ENCODE measurements around the gene KLK10. TPM values are rescaled to one million over a fixed set of nuclear protein-coding genes. Genes with fewer than 3 reads are reported as not detected.

The KLK10 gene
- total RNA-seq, 1 experiment from 2014 or later = 33.6 TPM

DNA sequence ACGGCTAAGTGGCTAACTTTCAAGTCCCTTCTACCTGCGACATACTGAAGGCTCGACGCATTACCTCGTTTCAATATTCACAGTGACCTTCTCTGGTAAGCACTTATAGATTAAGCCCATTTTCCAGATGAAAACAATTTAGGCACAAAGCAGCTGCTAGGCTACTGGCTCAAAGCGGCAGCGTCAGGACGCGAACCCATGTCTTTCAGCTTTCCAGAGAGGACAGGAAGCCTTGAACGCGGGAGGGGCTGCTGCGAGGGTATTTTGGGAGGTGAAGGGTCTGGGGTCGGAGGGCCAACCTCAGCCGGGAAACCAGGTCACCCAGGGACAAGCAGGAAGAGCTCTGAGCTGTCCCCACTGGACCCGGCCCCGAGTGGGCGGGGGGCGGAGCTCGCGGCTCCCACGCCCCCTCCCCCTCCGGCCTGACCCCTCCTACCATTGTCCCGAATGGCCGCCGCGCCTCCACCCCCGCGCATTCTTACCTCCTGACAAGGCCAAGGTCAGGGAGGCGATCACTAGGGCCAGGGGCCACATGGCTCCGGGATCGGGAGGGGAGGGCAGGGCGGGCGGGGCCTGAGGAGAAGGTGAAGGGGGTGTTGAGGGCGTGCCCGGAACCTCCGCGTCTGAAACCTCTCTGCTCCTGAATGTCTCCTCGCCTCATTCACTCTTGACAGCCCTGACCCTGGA lies 45.2 kb upstream of the KLK10 start, which contains the start of gene KLK13:
Gene KLK13, minus strand, starts transcription at position 559 of the 687 bp plus-strand sequence. Its CDS starts 25 bp downstream, at position 534.
- ATAC-seq = peak; percentile 91
- H3K4me3 ChIP-seq (replicated peaks in 1 of 2; ENCODE audit: low read depth in 1 of 2, low read length in 2 of 2) = peak within 1 kb of the TSS; percentile 41 to 47
- DNase-seq (ENCODE audit: low read depth, low spot score) = peak; percentile 7

More for the DNA sequence above, 45.2 kb upstream of the KLK10 start, which contains the start of gene KLK13:
- POLR2A ChIA-PET = interaction anchor here (0.8 kb wide), 1 partner anchor 48 kb away, joined by 3 read pairs; no protein-coding TSS in a partner anchor
- Histone ChIP-seq H3K9me2 (ENCODE audit: insufficient read depth) (no peaks in the 10 kb centered on the region), H3K36me3 (ENCODE audit: control insufficient read depth in 1 of 2, insufficient read depth in 2 of 2, low read length in 2 of 2) (no peaks in the 10 kb centered on the region), H3K9me3 (ENCODE audit: control insufficient read depth in 1 of 2, insufficient read depth in 1 of 2, low read depth in 1 of 2, low read length in 2 of 2) (no peaks in the 10 kb centered on the region), H3K27me3 (ENCODE audit: insufficient read depth, low read length) (no peaks in the 10 kb centered on the region), H3K9ac (ENCODE audit: low read length) (peak within 1 kb of the TSS; percentile 37), H4K20me1 (ENCODE audit: insufficient read depth) (no peaks in the 10 kb centered on the region), H2AFZ (ENCODE audit: low read depth, low read length, poor library complexity, severe bottlenecking) (peak within 1 kb of the TSS; percentile 83), H3K27ac (ENCODE audit: low read depth, low read length) (peak within 1 kb of the TSS; percentile 43; the same call in 1 of the 2 replicates), H3K4me2 (ENCODE audit: low read length) (peak within 1 kb of the TSS; percentile 74), H3K4me1 (ENCODE audit: control insufficient read depth in 1 of 2, insufficient read depth in 2 of 2, low read length in 2 of 2) (peaks cover 9 to 28% of the 10 kb centered on the region in 2 experiments), H3K79me2 (ENCODE audit: insufficient read depth, low read length) (no peaks in the 10 kb centered on the region)
- RAD21 ChIA-PET (ENCODE audit: low non-redundant PET in 1 of 2, low total read pairs in 2 of 2, uncharacterized antibody in 2 of 2, unreplicated experiment in 2 of 2) = interaction anchor here in 1 of 2 experiments (0.6 kb wide), 1 partner anchor 34 kb away, joined by 4 read pairs; no protein-coding TSS in a partner anchor
- TF ChIP-seq, protein P1, sequence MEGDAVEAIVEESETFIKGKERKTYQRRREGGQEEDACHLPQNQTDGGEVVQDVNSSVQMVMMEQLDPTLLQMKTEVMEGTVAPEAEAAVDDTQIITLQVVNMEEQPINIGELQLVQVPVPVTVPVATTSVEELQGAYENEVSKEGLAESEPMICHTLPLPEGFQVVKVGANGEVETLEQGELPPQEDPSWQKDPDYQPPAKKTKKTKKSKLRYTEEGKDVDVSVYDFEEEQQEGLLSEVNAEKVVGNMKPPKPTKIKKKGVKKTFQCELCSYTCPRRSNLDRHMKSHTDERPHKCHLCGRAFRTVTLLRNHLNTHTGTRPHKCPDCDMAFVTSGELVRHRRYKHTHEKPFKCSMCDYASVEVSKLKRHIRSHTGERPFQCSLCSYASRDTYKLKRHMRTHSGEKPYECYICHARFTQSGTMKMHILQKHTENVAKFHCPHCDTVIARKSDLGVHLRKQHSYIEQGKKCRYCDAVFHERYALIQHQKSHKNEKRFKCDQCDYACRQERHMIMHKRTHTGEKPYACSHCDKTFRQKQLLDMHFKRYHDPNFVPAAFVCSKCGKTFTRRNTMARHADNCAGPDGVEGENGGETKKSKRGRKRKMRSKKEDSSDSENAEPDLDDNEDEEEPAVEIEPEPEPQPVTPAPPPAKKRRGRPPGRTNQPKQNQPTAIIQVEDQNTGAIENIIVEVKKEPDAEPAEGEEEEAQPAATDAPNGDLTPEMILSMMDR (IDR thresholded peaks at IDR 0.05 in 2 of 3, conservative IDR thresholded peaks at IDR 0.05 in 1 of 3; ENCODE audit: borderline replicate concordance in 1 of 3, insufficient read depth in 1 of 3, low read depth in 2 of 3, low read length in 2 of 3) = no peak
- TF ChIP-seq ZNF274 (IDR thresholded peaks at IDR 0.05; ENCODE audit: low read depth, low read length) (no peak), EGR1 (IDR thresholded peaks at IDR 0.05; ENCODE audit: low read depth) (peak; percentile 97), POLR2AphosphoS5 (IDR thresholded peaks at IDR 0.05; ENCODE audit: low read depth, low read length) (peak; percentile 41), EZH2 (IDR thresholded peaks at IDR 0.05) (no peak), SRF (IDR thresholded peaks at IDR 0.05; ENCODE audit: low read depth) (no peak), CEBPB (IDR thresholded peaks at IDR 0.05; ENCODE audit: low read depth) (no peak), RAD21 (IDR thresholded peaks at IDR 0.05; ENCODE audit: low read depth) (no peak), ELF1 (IDR thresholded peaks at IDR 0.05; ENCODE audit: borderline replicate concordance, low read depth) (no peak), YY1 (IDR thresholded peaks at IDR 0.05; ENCODE audit: extremely low read depth, insufficient replicate concordance, low read depth, low read length) (peak; percentile 71), SP1 (IDR thresholded peaks at IDR 0.05; ENCODE audit: low read depth) (peak; percentile 45; the same call in 1 of the 2 replicates), JUND (IDR thresholded peaks at IDR 0.05) (no peak)
- TF ChIP-seq, protein P2, sequence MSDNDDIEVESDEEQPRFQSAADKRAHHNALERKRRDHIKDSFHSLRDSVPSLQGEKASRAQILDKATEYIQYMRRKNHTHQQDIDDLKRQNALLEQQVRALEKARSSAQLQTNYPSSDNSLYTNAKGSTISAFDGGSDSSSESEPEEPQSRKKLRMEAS (IDR thresholded peaks at IDR 0.05) = no peak
- intact Hi-C loops (cut with micrococcal nuclease) = no loop called here
- CTCF ChIA-PET = interaction anchor here (0.8 to 1.0 kb wide), 2 partner anchors 43 to 48 kb away, joined by 4 to 7 read pairs; no protein-coding TSS in a partner anchor
- TSS peak; percentile 91 for BruUV-seq (replicated peaks)
